ENCODE data around the gene TGFB2.

DNA sequence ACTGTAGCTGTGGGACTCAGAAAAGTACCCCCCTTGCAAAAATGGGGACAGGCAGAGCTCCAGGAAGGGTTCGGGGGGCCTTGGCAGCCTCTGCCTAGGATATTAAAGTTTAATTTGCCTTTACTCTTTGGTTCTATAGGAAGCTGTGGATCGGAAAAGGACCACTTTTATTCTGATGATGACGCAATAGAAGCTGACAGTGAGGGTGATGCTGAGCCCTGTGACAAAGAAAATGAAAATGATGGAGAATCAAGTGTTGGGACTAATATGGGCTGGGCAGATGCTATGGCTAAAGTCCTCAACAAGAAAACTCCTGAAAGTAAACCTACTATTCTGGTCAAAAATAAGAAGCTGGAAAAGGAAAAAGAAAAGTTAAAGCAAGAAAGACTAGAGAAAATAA is 43.0 kb upstream of the TGFB2 start:
- no peak for TF ChIP-seq POLR2AphosphoS5 (IDR thresholded peaks at IDR 0.05; ENCODE audit: insufficient read depth, low read depth, low read length)
- no peak for TF ChIP-seq CTCF (IDR thresholded peaks at IDR 0.05; ENCODE audit: extremely low read depth in 1 of 2, insufficient read depth in 1 of 2, low read depth in 1 of 2, low read length in 2 of 2)
- no peak for TF ChIP-seq POLR2A (IDR thresholded peaks at IDR 0.05; ENCODE audit: low read depth, low read length)
- TF ChIP-seq, protein P1, sequence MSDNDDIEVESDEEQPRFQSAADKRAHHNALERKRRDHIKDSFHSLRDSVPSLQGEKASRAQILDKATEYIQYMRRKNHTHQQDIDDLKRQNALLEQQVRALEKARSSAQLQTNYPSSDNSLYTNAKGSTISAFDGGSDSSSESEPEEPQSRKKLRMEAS (IDR thresholded peaks at IDR 0.05; ENCODE audit: insufficient read depth, insufficient read length), result no peak
